Activated CD4-positive, alpha-beta T cell treated with anti-CD3 and anti-CD28 coated beads for 36 hours (primary cell): ENCODE data around the gene SLC30A7. TPM values are rescaled to one million over a fixed set of nuclear protein-coding genes. Genes with fewer than 3 reads are reported as not detected.
"Not testable (repeated sequence)": the region's sequence is repeated elsewhere in the genome, so short reads cannot be mapped to it uniquely, and the experiment has no call there.

Source experiments
- ATAC-seq: fragments of 200-7000 bp; cut with Tn5 transposase; one replicate; pipeline ENCODE4 v1.10.0; 2021; ENCODE audit warnings: mild to moderate bottlenecking, moderate library complexity
- CTCF ChIA-PET: fragments of 350-600 bp; sonication (Branson Sonifier 250); formaldehyde crosslinking; loops from one replicate; lab custom pipeline; 2021; ENCODE audit warnings: antibody characterized with exemption; lab: Charles Lee
- POLR2A ChIA-PET: fragments of 350-600 bp; sonication (Branson Sonifier 250); formaldehyde crosslinking; loops from one replicate; lab custom pipeline; 2021; ENCODE audit warnings: antibody characterized with exemption, inconsistent platforms; lab: Charles Lee
- DNase-seq: peaks from one replicate; pipeline ENCODE4 v3.0.0-alpha.2; 2020
- H3K27ac Mint-ChIP-seq: one replicate; pipeline ENCODE4 v1.8.0; 2021; ENCODE audit warnings: mixed read lengths
- H3K27me3 Mint-ChIP-seq: one replicate; pipeline ENCODE4 v1.8.0; 2021; ENCODE audit warnings: mixed read lengths
- H3K36me3 Mint-ChIP-seq: one replicate; pipeline ENCODE4 v1.8.0; 2021; ENCODE audit warnings: low read depth, mixed read lengths
- H3K4me1 Mint-ChIP-seq: one replicate; pipeline ENCODE4 v1.8.0; 2021; ENCODE audit warnings: mixed read lengths
- H3K4me3 Mint-ChIP-seq: one replicate; pipeline ENCODE4 v1.8.0; 2021; ENCODE audit warnings: mild to moderate bottlenecking, moderate library complexity, mixed read lengths
- H3K9me3 Mint-ChIP-seq: one replicate; pipeline ENCODE4 v1.8.0; 2021; ENCODE audit warnings: low read depth, mixed read lengths
- intact Hi-C, 2 experiments: fragments of 100-400 bp; cut with DNase I in 1 of 2; cut with micrococcal nuclease in 1 of 2; formaldehyde crosslinking; loops; one replicate each; pipeline versions ENCODE4 v1.14.2 to v1.15.1; 2022 to 2024; cut with DNase I, micrococcal nuclease
- total RNA-seq, 2 experiments: library from RNA; stranded (reverse); gene quantifications; one replicate each; pipeline ENCODE4 v1.2.3, GENCODE V29; 2021

The SLC30A7 gene
- total RNA-seq = 10 to 100 TPM; 33.2 to 34.6 TPM

- intact Hi-C loops = loop anchor here (1.0 to 10.0 kb wide), 15 partner anchors 25 to 925 kb away; partner anchors contain the start of genes CDC14A (in 1 of the 2), DPH5 (in 1 of the 2), RTCA (in 1 of the 2) and TRMT13 (in 1 of the 2)
These were observed at the start of gene SLC30A7 for GRCh38 chr1:100895540-100896480. Gene SLC30A7 (plus strand): TSS chr1:100896090. CDS start chr1:100896263, 173 bp downstream.

GRCh38 chr1:100847361-100848082 lies 48.4 kb upstream of the SLC30A7 start:
- H3K4me1 Mint-ChIP-seq = no peaks in the 10 kb centered on the region
- DNase-seq (no peak), ATAC-seq (no peak)
- intact Hi-C loops = no loop called here
- POLR2A ChIA-PET = no interaction called here
- H3K27ac Mint-ChIP-seq = no peak overlapping the region
- no peaks in the 10 kb centered on the region for H3K9me3 Mint-ChIP-seq
- CTCF ChIA-PET = interaction anchor here (1.0 to 1.7 kb wide), 2 partner anchors 15 to 510 kb away, joined by 3 to 4 read pairs; no protein-coding TSS in a partner anchor
- no peaks in the 10 kb centered on the region for H3K36me3 Mint-ChIP-seq
- peaks cover 24% of the 10 kb centered on the region for H3K27me3 Mint-ChIP-seq
- no peak overlapping the region for H3K4me3 Mint-ChIP-seq

More at GRCh38 chr1:100895540-100896480, at the start of gene SLC30A7:
- Mint-ChIP-seq H3K27me3 (no peaks in the 10 kb centered on the region), H3K27ac (peak within 1 kb of the TSS; percentile 100), H3K36me3 (peaks cover 43% of the 10 kb centered on the region), H3K4me1 (peaks cover 44% of the 10 kb centered on the region), H3K9me3 (peaks cover 5% of the 10 kb centered on the region), H3K4me3 (peak within 1 kb of the TSS; percentile 100)
- CTCF ChIA-PET = interaction anchor here (0.7 to 2.3 kb wide), 4 partner anchors 15 to 462 kb away, joined by 3 to 6 read pairs (median 4); no protein-coding TSS in a partner anchor
- DNase-seq (peak; percentile 98), ATAC-seq (peak; percentile 81)
- POLR2A ChIA-PET = interaction anchor here (0.6 to 1.4 kb wide), 4 partner anchors 10 to 763 kb away, joined by 3 to 4 read pairs (median 4); partner anchors contain the start of genes SASS6 and TRMT13

GRCh38 chr1:100851726-100852125 lies 44.2 kb upstream of the SLC30A7 start:
- Mint-ChIP-seq H3K36me3 (no peaks in the 10 kb centered on the region), H3K4me1 (no peaks in the 10 kb centered on the region), H3K27ac (no peak overlapping the region), H3K27me3 (peaks cover 14% of the 10 kb centered on the region), H3K4me3 (no peak overlapping the region), H3K9me3 (no peaks in the 10 kb centered on the region)
- intact Hi-C loops = no loop called here
- ATAC-seq (no peak), DNase-seq (no peak)
- POLR2A ChIA-PET = no interaction called here
- CTCF ChIA-PET = no interaction called here

- ChIA-PET CTCF (interaction anchor here (0.6 kb wide), 1 partner anchor 54 kb away, joined by 4 read pairs; no protein-coding TSS in a partner anchor), POLR2A (no interaction called here)
- Mint-ChIP-seq H3K36me3 (no peaks in the 10 kb centered on the region), H3K27me3 (peaks cover 13% of the 10 kb centered on the region), H3K4me3 (no peak overlapping the region), H3K4me1 (no peaks in the 10 kb centered on the region), H3K27ac (no peak overlapping the region), H3K9me3 (no peaks in the 10 kb centered on the region)
- intact Hi-C loops = no loop called here
- DNase-seq = no peak
- no peak for ATAC-seq
These were observed 42.9 kb upstream of the SLC30A7 start for GRCh38 chr1:100852976-100853375.

GRCh38 chr1:100855116-100855515 lies 40.8 kb upstream of the SLC30A7 start:
- CTCF ChIA-PET = interaction anchor here (0.7 kb wide), 1 partner anchor 500 kb away, joined by 3 read pairs; no protein-coding TSS in a partner anchor
- H3K27me3 Mint-ChIP-seq, POLR2A ChIA-PET, H3K27ac Mint-ChIP-seq, H3K4me3 Mint-ChIP-seq, H3K9me3 Mint-ChIP-seq, DNase-seq, intact Hi-C loops, H3K36me3 Mint-ChIP-seq, H3K4me1 Mint-ChIP-seq, ATAC-seq: not testable (repeated sequence)

- Mint-ChIP-seq H3K36me3 (no peaks in the 10 kb centered on the region), H3K4me1 (no peaks in the 10 kb centered on the region), H3K4me3 (no peak overlapping the region), H3K27ac (no peak overlapping the region), H3K9me3 (no peaks in the 10 kb centered on the region), H3K27me3 (peaks cover 2% of the 10 kb centered on the region)
- ChIA-PET POLR2A (no interaction called here), CTCF (no interaction called here)
- ATAC-seq (no peak), DNase-seq (no peak)
- intact Hi-C loops = loop anchor here in 1 of 2 experiments (10.0 kb wide), 2 partner anchors 326 to 1676 kb away; partner anchors contain the start of gene GPR88
These were observed 35.4 kb upstream of the SLC30A7 start for GRCh38 chr1:100860397-100860991.

GRCh38 chr1:100861379-100861778 lies 34.5 kb upstream of the SLC30A7 start:
- no peaks in the 10 kb centered on the region for H3K27me3 Mint-ChIP-seq
- intact Hi-C loops = loop anchor here in 1 of 2 experiments (10.0 kb wide), 2 partner anchors 327 to 1677 kb away; partner anchors contain the start of gene GPR88
- no peak for ATAC-seq
- H3K27ac Mint-ChIP-seq = no peak overlapping the region
- DNase-seq = no peak
- H3K36me3 Mint-ChIP-seq = no peaks in the 10 kb centered on the region
- ChIA-PET POLR2A (no interaction called here), CTCF (interaction anchor here (0.6 kb wide), 1 partner anchor 289 kb away, joined by 3 read pairs; no protein-coding TSS in a partner anchor)
- no peak overlapping the region for H3K4me3 Mint-ChIP-seq
- H3K4me1 Mint-ChIP-seq = no peaks in the 10 kb centered on the region
- H3K9me3 Mint-ChIP-seq = no peaks in the 10 kb centered on the region

GRCh38 chr1:100862591-100862990 lies 33.3 kb upstream of the SLC30A7 start:
- ChIA-PET CTCF (interaction anchor here (1.5 to 2.5 kb wide), 4 partner anchors 14 to 406 kb away, joined by 4 to 9 read pairs (median 4); no protein-coding TSS in a partner anchor), POLR2A (no interaction called here)
- ATAC-seq (no peak), DNase-seq (no peak)
- no peak overlapping the region for H3K4me3 Mint-ChIP-seq
- no peak overlapping the region for H3K27ac Mint-ChIP-seq
- no peaks in the 10 kb centered on the region for H3K9me3 Mint-ChIP-seq
- H3K36me3 Mint-ChIP-seq = no peaks in the 10 kb centered on the region
- H3K4me1 Mint-ChIP-seq = no peaks in the 10 kb centered on the region
- no peaks in the 10 kb centered on the region for H3K27me3 Mint-ChIP-seq
- intact Hi-C loops = loop anchor here in 1 of 2 experiments (10.0 kb wide), 2 partner anchors 328 to 1678 kb away; partner anchors contain the start of gene GPR88

GRCh38 chr1:100866041-100866900 lies 29.6 kb upstream of the SLC30A7 start:
- ChIA-PET POLR2A (no interaction called here), CTCF (interaction anchor here (1.4 to 5.7 kb wide), 3 partner anchors 14 to 404 kb away, joined by 3 to 86 read pairs (median 27); no protein-coding TSS in a partner anchor)
- H3K27me3 Mint-ChIP-seq = no peaks in the 10 kb centered on the region
- DNase-seq (no peak), ATAC-seq (no peak)
- H3K4me1 Mint-ChIP-seq = no peaks in the 10 kb centered on the region
- intact Hi-C loops = loop anchor here (5.0 to 10.0 kb wide), 4 partner anchors 331 to 1689 kb away; partner anchors contain the start of gene GPR88 (in 1 of the 2)
- H3K9me3 Mint-ChIP-seq = no peaks in the 10 kb centered on the region
- H3K27ac Mint-ChIP-seq = no peak overlapping the region
- no peaks in the 10 kb centered on the region for H3K36me3 Mint-ChIP-seq
- no peak overlapping the region for H3K4me3 Mint-ChIP-seq

GRCh38 chr1:100866901-100867206 lies 29.0 kb upstream of the SLC30A7 start:
- Mint-ChIP-seq H3K9me3 (no peaks in the 10 kb centered on the region), H3K27ac (no peak overlapping the region), H3K4me3 (no peak overlapping the region), H3K36me3 (no peaks in the 10 kb centered on the region), H3K27me3 (no peaks in the 10 kb centered on the region), H3K4me1 (no peaks in the 10 kb centered on the region)
- ChIA-PET POLR2A (no interaction called here), CTCF (interaction anchor here (1.4 to 5.7 kb wide), 4 partner anchors 8 to 405 kb away, joined by 3 to 86 read pairs (median 21); no protein-coding TSS in a partner anchor)
- no peak for ATAC-seq
- no peak for DNase-seq
- intact Hi-C loops = loop anchor here (5.0 to 10.0 kb wide), 4 partner anchors 332 to 1690 kb away; partner anchors contain the start of gene GPR88 (in 1 of the 2)
